ENCODE data around the gene PTPN23.

The PTPN23 gene

DNA sequence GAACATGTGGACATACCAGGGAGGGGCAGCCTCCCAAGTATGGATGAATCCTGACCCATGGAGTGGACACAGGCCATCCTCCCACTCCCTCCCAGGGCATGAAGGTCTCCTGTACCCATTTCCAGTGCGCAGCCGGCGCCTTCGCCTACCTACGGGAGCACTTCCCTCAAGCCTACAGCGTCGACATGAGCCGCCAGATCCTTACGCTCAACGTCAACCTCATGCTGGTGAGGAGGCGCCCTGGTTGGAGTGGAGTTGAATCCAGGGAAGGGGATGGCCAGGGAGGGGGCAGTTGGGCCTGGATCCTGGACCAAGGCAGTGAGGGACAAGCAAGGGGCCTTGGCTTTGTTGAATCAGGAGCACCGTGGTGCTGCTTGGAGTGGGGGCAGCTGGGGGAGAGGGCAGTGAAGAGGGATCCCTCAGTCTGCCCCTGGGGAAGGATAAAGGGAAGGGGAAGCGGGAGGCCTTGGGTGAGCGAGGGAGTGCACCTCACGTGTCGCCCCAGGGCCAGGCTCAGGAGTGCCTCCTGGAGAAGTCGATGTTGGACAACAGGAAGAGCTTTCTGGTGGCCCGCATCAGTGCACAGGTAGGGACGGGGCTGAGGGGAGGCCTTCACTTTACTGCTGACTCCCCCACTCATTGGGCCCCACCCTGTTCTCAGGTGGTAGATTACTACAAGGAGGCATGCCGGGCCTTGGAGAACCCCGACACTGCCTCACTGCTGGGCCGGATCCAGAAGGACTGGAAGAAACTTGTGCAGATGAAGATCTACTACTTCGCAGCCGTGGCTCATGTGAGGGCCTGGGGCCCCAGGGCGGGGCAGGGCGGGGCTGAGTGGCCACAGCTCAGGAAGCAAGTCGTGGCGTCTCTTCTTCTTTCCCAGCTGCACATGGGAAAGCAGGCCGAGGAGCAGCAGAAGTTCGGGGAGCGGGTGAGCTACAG, 25.3 kb downstream of the PTPN23 start:
- DNase-seq (ENCODE audit: low read depth) = no peak

DNA sequence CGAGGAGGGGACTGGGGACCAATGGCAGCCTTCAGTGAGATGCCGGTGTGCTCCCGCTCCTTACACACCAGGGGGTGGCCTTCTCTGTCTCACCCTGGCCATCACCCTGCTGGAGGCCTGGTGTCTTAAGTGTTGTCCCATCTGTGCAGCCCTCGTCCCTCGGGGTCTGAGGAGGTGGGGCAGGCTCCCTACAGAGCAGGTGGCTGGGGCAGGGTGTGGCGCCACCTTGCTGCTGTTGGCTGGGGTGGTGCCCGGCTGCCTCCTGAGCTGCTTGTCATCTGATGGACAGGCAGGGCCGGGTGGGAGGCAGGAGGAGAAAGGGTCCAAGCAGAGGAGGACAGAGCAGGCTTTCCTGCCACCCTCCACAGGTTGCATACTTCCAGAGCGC, 25.9 kb downstream of the PTPN23 start:
- no peak for DNase-seq (ENCODE audit: low read depth)

DNA sequence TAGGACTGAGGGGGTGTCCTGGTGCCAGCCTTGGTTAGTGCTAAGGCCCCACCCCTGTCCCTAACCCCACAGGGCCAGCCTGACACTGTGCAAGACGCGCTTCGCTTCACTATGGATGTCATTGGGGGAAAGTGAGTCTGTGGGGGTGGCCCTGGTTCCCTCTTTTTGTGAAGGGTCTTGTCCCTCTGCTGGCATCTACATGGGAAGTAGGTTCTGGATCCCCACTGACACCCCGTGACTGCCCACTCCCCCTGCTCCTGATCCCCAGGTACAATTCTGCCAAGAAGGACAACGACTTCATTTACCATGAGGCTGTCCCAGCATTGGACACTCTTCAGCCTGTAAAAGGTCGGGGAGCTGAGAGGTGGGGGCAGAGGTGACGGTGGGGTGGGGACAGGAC, 26.4 kb downstream of the PTPN23 start:
- DNase-seq (ENCODE audit: low read depth) = no peak

DNA sequence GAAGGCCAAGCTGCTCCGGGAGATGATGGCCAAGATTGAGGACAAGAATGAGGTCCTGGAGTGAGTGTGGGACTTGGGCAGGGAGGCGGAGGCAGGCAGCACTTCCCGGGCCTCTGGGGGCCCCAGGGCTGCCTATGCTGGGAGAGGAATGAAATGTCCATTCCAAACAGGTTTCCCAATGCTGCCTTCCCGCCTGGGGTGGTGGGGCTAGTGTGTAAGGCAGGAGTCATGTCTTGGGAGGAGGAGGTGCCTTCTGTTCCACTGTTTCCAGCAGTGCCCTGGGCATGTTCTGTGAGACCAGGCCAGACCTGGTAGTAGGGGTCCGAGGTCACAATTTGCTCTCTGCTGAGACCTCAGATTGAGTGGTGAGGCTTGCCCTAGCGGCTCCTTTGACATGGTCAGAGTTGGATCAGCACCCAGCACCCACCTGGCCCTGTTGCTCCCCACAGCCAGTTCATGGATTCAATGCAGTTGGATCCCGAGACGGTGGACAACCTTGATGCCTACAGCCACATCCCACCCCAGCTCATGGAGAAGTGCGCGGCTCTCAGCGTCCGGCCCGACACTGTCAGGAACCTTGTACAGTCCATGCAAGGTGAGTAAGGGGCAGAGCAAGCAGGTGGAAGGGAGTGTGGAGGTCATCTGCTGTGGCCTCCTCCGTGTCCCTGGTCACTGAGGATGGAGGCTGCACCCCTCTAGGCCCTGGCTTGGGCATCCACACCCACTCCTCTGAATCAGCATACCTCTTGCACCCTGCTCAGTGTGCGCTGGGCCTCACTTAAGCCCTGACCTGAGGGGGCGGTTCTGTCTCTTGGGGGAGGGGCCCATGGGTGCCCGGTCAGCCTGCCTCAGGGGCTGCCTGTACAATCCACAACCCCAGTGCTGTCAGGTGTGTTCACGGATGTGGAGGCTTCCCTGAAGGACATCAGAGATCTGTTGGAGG, 27.3 kb downstream of the PTPN23 start:
- no peak for DNase-seq (ENCODE audit: low read depth)

DNA sequence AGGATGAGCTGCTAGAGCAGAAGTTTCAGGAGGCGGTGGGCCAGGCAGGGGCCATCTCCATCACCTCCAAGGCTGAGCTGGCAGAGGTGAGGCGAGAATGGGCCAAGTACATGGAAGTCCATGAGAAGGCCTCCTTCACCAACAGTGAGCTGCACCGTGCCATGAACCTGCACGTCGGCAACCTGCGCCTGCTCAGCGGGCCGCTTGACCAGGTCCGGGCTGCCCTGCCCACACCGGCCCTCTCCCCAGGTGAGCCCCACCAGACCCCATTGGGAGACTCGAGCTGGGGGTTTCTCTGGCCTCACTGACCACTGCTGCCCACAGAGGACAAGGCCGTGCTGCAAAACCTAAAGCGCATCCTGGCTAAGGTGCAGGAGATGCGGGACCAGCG, 28.0 kb downstream of the PTPN23 start:
- DNase-seq (ENCODE audit: low read depth) = no peak

DNA sequence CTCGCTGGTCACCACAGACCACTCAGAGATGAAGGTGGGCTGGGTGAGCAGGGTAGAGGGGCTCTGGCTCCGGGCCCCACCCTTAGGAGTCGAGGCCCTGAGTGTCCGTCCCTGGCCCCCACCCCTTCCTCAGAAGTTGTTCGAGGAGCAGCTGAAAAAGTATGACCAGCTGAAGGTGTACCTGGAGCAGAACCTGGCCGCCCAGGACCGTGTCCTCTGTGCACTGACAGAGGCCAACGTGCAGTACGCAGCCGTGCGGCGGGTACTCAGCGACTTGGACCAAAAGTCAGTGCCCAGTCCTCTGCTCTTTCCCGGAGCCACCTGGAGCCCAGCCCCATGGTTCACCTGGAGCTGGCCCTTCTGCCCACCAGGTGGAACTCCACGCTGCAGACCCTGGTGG, 28.5 kb downstream of the PTPN23 start:
- DNase-seq (ENCODE audit: low read depth) = no peak

DNA sequence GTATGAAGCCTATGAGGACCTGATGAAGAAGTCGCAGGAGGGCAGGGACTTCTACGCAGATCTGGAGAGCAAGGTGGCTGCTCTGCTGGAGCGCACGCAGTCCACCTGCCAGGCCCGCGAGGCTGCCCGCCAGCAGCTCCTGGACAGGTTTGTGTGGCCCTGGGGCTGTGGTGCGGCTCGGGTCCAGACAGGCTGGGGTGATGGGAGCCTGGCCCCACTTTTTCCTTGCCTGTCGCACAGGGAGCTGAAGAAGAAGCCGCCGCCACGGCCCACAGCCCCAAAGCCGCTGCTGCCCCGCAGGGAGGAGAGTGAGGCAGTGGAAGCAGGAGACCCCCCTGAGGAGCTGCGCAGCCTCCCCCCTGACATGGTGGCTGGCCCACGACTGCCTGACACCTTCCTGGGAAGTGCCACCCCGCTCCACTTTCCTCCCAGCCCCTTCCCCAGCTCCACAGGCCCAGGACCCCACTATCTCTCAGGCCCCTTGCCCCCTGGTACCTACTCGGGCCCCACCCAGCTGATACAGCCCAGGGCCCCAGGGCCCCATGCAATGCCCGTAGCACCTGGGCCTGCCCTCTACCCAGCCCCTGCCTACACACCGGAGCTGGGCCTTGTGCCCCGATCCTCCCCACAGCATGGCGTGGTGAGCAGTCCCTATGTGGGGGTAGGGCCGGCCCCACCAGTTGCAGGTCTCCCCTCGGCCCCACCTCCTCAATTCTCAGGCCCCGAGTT, 29.0 kb downstream of the PTPN23 start:
- DNase-seq (ENCODE audit: low read depth) = no peak

DNA sequence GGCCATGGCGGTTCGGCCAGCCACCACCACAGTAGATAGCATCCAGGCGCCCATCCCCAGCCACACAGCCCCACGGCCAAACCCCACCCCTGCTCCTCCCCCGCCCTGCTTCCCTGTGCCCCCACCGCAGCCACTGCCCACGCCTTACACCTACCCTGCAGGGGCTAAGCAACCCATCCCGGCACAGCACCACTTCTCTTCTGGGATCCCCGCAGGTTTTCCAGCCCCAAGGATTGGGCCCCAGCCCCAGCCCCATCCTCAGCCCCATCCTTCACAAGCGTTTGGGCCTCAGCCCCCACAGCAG, 29.5 kb downstream of the PTPN23 start:
- DNase-seq (ENCODE audit: low read depth) = no peak

DNA sequence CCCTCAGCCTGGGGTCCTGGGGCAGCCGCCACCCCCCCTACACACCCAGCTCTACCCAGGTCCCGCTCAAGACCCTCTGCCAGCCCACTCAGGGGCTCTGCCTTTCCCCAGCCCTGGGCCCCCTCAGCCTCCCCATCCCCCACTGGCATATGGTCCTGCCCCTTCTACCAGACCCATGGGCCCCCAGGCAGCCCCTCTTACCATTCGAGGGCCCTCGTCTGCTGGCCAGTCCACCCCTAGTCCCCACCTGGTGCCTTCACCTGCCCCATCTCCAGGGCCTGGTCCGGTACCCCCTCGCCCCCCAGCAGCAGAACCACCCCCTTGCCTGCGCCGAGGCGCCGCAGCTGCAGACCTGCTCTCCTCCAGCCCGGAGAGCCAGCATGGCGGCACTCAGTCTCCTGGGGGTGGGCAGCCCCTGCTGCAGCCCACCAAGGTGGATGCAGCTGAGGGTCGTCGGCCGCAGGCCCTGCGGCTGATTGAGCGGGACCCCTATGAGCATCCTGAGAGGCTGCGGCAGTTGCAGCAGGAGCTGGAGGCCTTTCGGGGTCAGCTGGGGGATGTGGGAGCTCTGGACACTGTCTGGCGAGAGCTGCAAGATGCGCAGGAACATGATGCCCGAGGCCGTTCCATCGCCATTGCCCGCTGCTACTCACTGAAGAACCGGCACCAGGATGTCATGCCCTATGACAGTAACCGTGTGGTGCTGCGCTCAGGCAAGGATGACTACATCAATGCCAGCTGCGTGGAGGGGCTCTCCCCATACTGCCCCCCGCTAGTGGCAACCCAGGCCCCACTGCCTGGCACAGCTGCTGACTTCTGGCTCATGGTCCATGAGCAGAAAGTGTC, 30.2 kb downstream of the PTPN23 start:
- no peak for DNase-seq (ENCODE audit: low read depth)

DNA sequence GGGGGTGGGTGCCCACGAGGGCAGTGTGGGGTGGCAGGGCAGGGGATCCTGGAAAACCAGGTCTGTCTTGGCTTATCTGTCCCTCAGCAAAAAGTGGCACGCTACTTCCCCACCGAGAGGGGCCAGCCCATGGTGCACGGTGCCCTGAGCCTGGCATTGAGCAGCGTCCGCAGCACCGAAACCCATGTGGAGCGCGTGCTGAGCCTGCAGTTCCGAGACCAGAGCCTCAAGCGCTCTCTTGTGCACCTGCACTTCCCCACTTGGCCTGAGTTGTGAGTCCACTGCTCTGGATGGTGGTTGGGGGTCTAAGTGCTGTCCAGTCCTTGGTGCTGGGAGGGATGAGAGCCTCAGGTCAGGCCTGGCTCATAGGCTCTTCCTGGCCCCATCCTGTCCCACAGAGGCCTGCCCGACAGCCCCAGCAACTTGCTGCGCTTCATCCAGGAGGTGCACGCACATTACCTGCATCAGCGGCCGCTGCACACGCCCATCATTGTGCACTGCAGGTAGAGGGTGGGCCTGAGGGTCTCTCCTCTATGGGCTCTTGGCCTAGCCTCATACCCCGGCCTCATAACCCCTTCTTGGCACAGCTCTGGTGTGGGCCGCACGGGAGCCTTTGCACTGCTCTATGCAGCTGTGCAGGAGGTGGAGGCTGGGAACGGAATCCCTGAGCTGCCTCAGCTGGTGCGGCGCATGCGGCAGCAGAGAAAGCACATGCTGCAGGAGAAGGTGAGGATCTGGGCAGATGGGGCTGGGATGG, 31.1 kb downstream of the PTPN23 start:
- DNase-seq (ENCODE audit: low read depth) = no peak

DNA sequence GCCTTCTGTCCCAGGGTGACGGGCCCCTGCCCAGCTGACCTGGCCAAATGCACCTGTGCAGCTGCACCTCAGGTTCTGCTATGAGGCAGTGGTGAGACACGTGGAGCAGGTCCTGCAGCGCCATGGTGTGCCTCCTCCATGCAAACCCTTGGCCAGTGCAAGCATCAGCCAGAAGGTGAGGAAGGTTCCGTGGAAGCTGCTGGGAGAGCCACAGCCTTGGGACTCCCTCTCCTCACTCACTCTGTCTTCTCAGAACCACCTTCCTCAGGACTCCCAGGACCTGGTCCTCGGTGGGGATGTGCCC, 31.6 kb downstream of the PTPN23 start:
- no peak for DNase-seq (ENCODE audit: low read depth)

DNA sequence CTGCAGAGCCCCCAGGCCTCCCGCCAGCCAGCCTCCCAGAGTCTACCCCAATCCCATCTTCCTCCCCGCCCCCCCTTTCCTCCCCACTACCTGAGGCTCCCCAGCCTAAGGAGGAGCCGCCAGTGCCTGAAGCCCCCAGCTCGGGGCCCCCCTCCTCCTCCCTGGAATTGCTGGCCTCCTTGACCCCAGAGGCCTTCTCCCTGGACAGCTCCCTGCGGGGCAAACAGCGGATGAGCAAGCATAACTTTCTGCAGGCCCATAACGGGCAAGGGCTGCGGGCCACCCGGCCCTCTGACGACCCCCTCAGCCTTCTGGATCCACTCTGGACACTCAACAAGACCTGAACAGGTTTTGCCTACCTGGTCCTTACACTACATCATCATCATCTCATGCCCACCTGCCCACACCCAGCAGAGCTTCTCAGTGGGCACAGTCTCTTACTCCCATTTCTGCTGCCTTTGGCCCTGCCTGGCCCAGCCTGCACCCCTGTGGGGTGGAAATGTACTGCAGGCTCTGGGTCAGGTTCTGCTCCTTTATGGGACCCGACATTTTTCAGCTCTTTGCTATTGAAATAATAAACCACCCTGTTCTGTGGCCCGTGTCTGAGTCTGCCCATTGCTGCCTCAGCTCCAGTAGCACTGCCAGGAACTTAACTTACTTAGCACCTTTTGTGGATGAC, 32.2 kb downstream of the PTPN23 start:
- no peak for DNase-seq (ENCODE audit: low read depth)

DNA sequence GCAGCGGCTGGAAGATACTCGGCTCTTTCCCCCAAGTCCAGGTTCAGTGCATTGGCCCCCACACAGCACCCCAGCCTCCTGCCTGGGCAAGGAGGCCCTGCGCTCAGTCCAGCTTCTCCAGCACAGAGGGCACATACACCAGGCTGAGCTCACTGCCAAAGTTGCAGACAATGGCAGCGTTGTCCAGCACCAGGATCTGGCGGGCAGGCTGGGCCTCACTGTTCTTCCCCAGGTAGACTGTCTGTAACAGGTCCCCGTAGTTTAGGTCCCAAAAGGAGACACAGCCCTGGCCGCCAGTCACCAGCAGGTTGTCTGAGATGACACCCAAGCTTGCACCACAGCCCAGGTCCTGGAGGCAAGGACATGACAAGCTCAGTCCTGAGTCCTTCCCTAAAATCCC, 32.9 kb downstream of the PTPN23 start:
- no peak for DNase-seq (ENCODE audit: low read depth)

DNA sequence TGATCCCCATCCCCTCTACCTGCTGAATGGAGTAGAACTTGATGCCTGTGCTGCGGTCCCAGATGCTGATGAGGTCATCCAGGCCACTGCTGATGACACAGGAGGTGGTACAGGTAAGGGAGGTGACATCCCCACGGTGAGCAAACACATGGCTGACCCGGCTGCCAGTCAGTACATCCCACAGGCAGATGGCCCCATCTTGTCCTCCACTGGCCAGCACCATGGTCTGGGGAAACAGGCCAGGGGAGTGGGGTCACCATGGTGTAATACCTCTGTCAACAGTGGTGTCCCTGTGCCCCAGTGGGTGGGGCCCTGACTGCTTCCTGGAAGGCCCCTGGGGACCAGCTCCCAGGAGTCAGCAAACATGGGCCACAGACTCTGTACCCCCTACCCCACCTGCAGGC, 33.3 kb downstream of the PTPN23 start:
- no peak for DNase-seq (ENCODE audit: low read depth)

DNA sequence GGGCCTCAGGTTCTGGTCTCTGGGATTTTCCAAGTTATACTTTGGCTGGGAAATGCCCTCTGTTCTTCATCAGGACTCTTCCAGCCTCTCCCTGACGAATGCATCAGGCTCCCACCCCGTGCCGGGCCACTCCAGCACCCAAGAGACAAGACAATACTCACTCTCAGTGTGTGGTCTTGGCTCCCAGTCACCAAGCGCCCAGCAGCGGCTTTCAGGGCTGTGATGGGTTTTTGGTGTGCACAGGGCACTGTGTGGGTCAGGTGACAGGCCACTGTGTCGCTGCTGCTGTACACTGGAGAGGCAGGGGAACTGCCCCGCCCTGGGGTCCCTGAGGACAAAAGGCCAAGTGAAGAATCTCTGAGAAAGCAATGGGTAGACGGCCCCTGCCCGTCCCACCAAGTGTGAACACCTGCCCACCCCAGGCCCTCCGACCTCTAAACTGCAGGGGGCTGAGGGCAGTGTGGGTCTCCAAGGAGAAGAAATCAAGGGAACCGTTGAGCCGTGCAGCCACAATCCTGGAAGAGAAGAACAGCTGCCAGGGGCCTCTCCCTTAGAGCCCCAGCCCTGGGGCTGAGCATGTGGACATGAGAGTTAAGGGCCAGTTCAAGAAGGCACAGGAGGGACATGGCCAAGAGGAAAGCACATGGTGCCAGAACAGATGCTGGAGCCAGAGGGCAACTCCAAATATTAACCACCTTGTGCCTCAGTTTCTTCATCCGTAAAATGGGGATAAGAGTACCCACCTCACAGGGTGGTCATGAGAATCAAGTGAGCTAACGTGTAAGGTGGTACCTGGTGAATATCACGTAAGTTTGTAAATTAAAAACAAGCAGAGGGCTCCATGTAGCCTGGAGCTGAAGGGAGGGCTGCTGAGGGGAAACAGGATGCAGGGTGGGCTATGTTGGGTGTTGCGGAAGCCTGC, 34.1 kb downstream of the PTPN23 start:
- DNase-seq (ENCODE audit: low read depth) = no peak

DNA sequence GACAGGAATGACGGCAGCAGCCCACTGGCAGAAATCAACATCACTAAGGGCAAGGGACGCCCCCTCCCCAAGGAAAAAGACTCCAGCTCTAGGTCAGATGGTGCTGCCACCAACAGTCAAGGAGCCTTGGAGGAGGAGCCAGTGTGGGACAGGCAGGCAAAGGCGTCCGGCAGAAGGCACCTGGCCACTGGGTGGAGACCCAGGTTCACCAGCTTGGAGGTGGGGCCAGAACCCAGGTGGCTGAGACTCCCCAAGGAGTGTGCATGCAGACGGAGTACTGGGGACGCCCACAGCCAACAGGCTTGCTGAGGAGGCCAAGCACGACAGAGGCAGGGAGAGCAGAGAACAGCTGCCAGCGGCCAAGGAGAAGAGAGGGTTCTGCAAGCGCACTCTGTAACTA, 35.2 kb downstream of the PTPN23 start:
- DNase-seq (ENCODE audit: low read depth) = no peak

DNA sequence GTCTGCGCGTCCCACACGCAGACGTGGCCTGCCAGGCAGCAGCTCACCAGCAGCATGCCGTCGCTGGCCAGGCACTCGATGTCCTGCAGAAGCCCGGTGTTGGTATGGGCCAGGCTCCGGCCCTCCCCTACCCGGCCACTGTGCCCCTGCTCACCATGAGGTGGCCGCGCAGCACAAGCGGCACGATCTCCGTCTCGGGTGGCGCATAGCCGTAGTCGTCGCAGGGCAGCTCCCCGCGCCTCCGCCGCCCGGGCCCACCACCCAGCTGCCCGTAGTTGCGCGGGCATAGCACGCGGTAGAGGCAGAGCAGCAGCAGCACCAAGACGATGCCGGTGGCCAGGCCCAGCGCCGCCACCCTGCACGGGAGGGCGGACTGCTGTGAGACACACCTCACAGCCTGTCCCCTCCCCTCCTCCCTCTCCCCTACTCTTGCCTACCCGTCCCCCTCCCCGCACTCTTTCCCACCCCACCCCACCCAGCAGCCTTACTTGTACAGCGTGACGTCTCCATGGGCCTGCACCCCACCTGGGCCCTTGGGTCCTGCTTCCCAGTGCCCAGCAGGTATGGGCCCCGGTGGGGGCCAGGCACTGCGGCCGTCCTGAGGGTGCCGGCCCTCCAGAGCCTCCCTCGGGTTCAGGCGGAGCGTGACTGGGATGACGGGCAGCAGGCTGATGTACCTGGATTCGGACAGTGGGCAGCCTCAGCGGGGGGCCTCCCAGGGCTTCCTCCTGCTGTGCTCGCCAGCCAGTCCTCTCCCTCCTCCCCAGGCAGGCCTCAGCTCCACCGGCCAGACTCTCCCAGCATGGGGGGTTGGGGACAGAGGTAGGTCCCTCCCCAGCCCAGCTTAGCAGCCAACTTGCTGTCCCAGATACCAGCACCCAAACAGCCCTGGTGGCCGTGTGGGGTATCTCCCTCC, 37.6 kb downstream of the PTPN23 start:
- DNase-seq (ENCODE audit: low read depth) = no peak
